Calu3 (cell line): ENCODE data around the gene CABLES2. TPM values are rescaled to one million over a fixed set of nuclear protein-coding genes. Genes with fewer than 3 reads are reported as not detected.

Experiments used
- BruUV-seq: library from RNA; stranded (reverse); fragments of 400-500 nt; replicated peaks from 2 replicates; lab custom pipeline; 2021; lab: Mats Ljungman, UMichigan
- CTCF ChIA-PET: fragments of 300-600 bp; sonication (Branson Sonifier 250); formaldehyde crosslinking; loops from one replicate; lab custom pipeline; 2022; ENCODE audit warnings: antibody characterized with exemption; lab: Charles Lee
- DNase-seq: peaks from one replicate; pipeline ENCODE4 v3.0.0; 2022
- H3K27ac Mint-ChIP-seq: one replicate; pipeline ENCODE4 v1.8.0; 2022; ENCODE audit warnings: mixed read lengths; ENCODE audit not compliant: unreplicated experiment
- H3K27me3 Mint-ChIP-seq: one replicate; pipeline ENCODE4 v1.8.0; 2022; ENCODE audit warnings: mixed read lengths; ENCODE audit not compliant: unreplicated experiment
- H3K36me3 Mint-ChIP-seq: one replicate; pipeline ENCODE4 v1.8.0; 2022; ENCODE audit warnings: mild to moderate bottlenecking, moderate library complexity, mixed read lengths; ENCODE audit not compliant: insufficient read depth, unreplicated experiment
- H3K4me1 Mint-ChIP-seq: one replicate; pipeline ENCODE4 v1.8.0; 2022; ENCODE audit warnings: mild to moderate bottlenecking, low read depth, mixed read lengths; ENCODE audit not compliant: unreplicated experiment
- H3K4me3 Mint-ChIP-seq: one replicate; pipeline ENCODE4 v1.8.0; 2022; ENCODE audit warnings: mild to moderate bottlenecking, low read depth, moderate library complexity, mixed read lengths; ENCODE audit not compliant: unreplicated experiment
- H3K9me3 Mint-ChIP-seq: one replicate; pipeline ENCODE4 v1.8.0; 2022; ENCODE audit warnings: low read depth, mixed read lengths; ENCODE audit not compliant: unreplicated experiment
- intact Hi-C: fragments of 100-400 bp; cut with micrococcal nuclease; formaldehyde crosslinking; loops from one replicate; pipeline ENCODE4 v1.10.0; 2022; ENCODE audit not compliant: unreplicated experiment
- total RNA-seq: library from RNA; stranded (reverse); gene quantifications from 2 replicates; pipeline ENCODE4 v1.2.3, GENCODE V29; 2022
- TF ChIP-seq, protein P1 (sequence below): fragments of 200-600 bp; IDR thresholded peaks from one replicate; pipeline ENCODE4 v1.8.0; 2022; ENCODE audit warnings: antibody characterized with exemption; ENCODE audit not compliant: unreplicated experiment

CABLES2 gene
- total RNA-seq, 1 experiment from 2014 or later, result 13.6 TPM

DNA sequence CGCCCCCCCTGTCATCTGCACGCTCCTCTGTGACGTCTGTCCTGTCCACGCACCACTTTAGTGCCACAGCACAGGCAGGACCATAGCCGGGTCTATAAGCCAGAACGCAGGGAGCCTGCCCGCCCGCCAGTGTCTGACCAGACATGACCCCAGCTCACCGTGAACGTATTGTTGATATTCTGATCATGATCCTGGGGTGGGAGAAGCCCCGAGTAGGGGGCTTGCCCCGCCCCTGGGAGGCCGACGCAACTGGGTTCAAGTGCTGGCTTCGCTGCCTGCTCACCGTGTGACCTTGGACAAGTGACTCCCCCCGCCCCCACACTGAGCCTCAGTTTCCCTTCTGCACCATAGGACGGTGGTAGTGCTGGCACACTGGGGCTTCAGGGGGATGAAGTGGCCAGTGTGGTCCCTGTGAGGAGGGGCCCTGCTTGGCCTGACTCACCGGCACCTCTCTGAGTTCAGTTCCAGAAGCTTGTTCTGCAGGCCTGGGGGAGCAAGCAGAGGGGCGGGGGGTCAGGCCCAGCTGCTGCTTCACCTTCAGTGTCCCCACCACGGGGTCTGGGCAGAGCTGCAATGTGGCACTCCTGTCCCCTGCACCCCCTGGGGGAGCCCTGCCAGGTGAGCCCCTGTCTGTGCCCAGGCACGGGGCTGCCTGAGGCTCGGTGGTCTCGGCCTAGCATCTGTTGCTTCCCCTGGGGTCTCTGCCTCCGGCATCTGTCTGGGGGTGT lies 11.1 kb upstream of the CABLES2 start:
- H3K27me3 Mint-ChIP-seq, result peaks cover 41% of the 10 kb centered on the region
- intact Hi-C loops, result no loop called here
- no peak for DNase-seq
- no peak overlapping the region for H3K4me3 Mint-ChIP-seq
- H3K4me1 Mint-ChIP-seq, result no peaks in the 10 kb centered on the region
- CTCF ChIA-PET, result interaction anchor here (0.6 to 2.0 kb wide), 3 partner anchors 9 to 137 kb away, joined by 3 to 8 read pairs (median 3); partner anchors contain the start of gene RBBP8NL
- BruUV-seq, result no TSS peak
- TF ChIP-seq, protein P1, sequence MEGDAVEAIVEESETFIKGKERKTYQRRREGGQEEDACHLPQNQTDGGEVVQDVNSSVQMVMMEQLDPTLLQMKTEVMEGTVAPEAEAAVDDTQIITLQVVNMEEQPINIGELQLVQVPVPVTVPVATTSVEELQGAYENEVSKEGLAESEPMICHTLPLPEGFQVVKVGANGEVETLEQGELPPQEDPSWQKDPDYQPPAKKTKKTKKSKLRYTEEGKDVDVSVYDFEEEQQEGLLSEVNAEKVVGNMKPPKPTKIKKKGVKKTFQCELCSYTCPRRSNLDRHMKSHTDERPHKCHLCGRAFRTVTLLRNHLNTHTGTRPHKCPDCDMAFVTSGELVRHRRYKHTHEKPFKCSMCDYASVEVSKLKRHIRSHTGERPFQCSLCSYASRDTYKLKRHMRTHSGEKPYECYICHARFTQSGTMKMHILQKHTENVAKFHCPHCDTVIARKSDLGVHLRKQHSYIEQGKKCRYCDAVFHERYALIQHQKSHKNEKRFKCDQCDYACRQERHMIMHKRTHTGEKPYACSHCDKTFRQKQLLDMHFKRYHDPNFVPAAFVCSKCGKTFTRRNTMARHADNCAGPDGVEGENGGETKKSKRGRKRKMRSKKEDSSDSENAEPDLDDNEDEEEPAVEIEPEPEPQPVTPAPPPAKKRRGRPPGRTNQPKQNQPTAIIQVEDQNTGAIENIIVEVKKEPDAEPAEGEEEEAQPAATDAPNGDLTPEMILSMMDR, result no peak
- peaks cover 2% of the 10 kb centered on the region for H3K9me3 Mint-ChIP-seq
- no peak overlapping the region for H3K27ac Mint-ChIP-seq
- H3K36me3 Mint-ChIP-seq, result peaks cover 6% of the 10 kb centered on the region

DNA sequence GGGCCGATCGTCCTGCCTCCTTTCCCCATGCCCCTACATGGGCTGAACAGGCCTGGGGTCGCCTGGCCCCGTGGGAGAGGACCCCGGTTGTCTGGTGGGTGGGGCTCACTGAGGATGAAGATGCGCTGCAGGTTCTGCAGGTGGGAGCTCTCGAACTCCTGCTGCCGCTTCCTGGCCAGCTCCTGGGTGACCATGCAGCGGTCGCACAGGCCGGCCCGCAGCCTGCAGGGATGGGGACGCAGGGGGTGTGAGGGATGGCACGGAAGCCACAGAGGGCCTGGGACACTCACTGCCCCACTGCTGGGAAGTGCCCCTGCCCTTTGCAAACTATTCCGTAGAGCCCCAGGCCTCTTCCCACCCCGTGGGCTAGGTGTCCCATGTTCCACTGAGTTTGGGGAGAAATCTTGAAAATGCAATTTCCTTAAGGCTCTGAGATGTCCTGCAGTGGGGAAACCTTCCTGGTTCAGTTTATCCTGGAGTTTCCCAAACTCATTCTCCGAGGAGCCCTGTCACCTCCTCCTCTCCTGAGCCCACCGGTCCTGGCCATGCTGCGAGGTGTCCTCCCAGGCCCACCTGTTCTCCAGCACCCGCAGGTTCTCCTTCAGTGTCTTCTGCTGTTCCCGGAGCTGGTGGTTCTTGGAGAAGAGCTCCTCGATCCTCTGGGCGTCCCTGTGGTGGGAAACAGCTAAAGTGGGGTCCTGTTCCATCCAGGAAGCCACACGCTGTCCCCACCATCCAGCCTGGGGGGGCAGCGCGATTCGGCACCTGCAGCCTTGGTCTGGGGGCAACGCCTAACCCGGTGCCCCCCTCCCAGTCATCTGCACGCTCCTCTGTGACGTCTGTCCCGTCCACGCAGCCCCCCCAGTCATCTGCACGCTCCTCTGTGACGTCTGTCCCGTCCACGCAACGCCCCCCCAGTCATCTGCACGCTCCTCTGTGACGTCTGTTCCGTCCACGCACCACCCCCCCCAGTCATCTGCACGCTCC lies 9.9 kb upstream of the CABLES2 start:
- CTCF ChIA-PET, result interaction anchor here (0.6 kb wide), 1 partner anchor 454 kb away, joined by 3 read pairs; no protein-coding TSS in a partner anchor
- TF ChIP-seq, protein P1, result no peak
- Mint-ChIP-seq H3K4me3 (no peak overlapping the region), H3K27ac (no peak overlapping the region), H3K27me3 (peaks cover 41% of the 10 kb centered on the region), H3K4me1 (no peaks in the 10 kb centered on the region), H3K9me3 (peaks cover 2% of the 10 kb centered on the region), H3K36me3 (peaks cover 6% of the 10 kb centered on the region)
- intact Hi-C loops, result no loop called here
- no TSS peak for BruUV-seq
- no peak for DNase-seq

DNA sequence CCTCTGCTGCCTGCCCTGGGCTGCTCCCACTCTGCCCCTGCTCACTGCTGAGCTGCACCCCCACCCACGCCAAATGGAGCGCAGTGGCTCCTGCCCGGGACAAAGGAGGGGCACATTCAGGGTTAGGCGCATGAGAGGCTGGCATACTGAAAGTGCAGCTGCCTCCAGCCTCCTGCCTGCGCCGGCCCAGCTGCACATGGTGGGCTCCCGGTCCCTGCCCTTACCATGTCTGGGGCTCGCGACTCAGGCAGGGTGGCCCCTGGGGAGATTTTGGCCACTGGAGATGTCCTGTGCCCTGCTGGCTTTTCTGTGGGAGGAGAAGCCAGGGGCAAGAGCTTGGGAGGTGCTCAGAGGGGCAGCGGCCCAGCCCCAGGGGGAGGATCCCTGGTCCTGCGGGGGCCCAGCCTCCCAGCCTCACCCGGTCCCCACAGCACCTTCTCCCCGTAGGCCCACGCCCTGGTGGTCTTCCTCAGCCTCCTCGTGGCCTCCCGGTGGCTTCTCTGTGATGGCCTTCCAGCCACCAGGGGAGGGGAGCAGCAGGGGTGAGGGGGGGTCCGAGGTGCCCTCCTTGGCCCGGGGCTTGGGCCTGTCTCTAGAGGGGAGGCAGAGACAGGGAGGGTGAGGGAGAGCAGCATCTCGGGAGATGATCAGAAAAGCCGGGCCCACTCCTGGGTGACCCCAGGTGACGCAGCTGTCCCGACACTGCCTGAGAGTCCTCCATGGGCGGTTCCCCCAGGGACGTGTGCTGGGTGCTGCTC lies 8.4 kb upstream of the CABLES2 start:
- no peaks in the 10 kb centered on the region for H3K36me3 Mint-ChIP-seq
- H3K27me3 Mint-ChIP-seq, result peaks cover 34% of the 10 kb centered on the region
- H3K4me1 Mint-ChIP-seq, result no peaks in the 10 kb centered on the region
- CTCF ChIA-PET, result interaction anchor here (1.6 kb wide), 1 partner anchor 12 kb away, joined by 6 read pairs; the partner anchor contains the start of gene RBBP8NL
- H3K9me3 Mint-ChIP-seq, result no peaks in the 10 kb centered on the region
- no peak for DNase-seq
- intact Hi-C loops, result no loop called here
- no peak overlapping the region for H3K27ac Mint-ChIP-seq
- TF ChIP-seq, protein P1, result no peak
- H3K4me3 Mint-ChIP-seq, result no peak overlapping the region
- no TSS peak for BruUV-seq
